Midbrain (tissue), 1 donor: ENCODE results near the gene ZNF813.
A peak's percentile ranks its signal among the peaks of the same experiment; 100 is the strongest.
"Not testable (repeated sequence)": the region's sequence is repeated elsewhere in the genome, so short reads cannot be mapped to it uniquely, and the experiment has no call there.

Experiments used
- DNase-seq: peaks from one replicate; lab custom pipeline; 2025; lab: John Stamatoyannopoulos, UW

ZNF813 gene

GRCh38 chr19:53483751-53484150, 16.2 kb downstream of the ZNF813 start:
- not testable (repeated sequence) for DNase-seq

GRCh38 chr19:53485046-53486004, 17.8 kb downstream of the ZNF813 start:
- no peak for DNase-seq

GRCh38 chr19:53492153-53492552, 24.6 kb downstream of the ZNF813 start:
- DNase-seq, result no peak

- DNase-seq, result not testable (repeated sequence)
Measured at GRCh38 chr19:53497311-53498023, 29.9 kb downstream of the ZNF813 start.

- not testable (repeated sequence) for DNase-seq
Measured at GRCh38 chr19:53498024-53498395, 30.5 kb downstream of the ZNF813 start.

GRCh38 chr19:53503151-53503550, 35.6 kb downstream of the ZNF813 start:
- not testable (repeated sequence) for DNase-seq

- DNase-seq, result not testable (repeated sequence)
Measured at GRCh38 chr19:53503671-53504364, 36.3 kb downstream of the ZNF813 start.

- DNase-seq, result not testable (repeated sequence)
Measured at GRCh38 chr19:53504365-53504703, 36.8 kb downstream of the ZNF813 start.

- no peak for DNase-seq
Measured at GRCh38 chr19:53504885-53505284, 37.4 kb downstream of the ZNF813 start.

- no peak for DNase-seq
Measured at GRCh38 chr19:53506728-53507127, 39.2 kb downstream of the ZNF813 start.

GRCh38 chr19:53507523-53508442, 40.2 kb downstream of the ZNF813 start:
- no peak for DNase-seq

- DNase-seq, result no peak
Measured at GRCh38 chr19:53509443-53509842, 41.9 kb downstream of the ZNF813 start.

- no peak for DNase-seq
Measured at GRCh38 chr19:53509845-53510244, 42.3 kb downstream of the ZNF813 start.

- no peak for DNase-seq
Measured at GRCh38 chr19:53511357-53511756, 43.8 kb downstream of the ZNF813 start.

- DNase-seq, result peak; percentile 40
Measured at GRCh38 chr19:53511933-53512374, 44.4 kb downstream of the ZNF813 start.

GRCh38 chr19:53515047-53515446, 47.5 kb downstream of the ZNF813 start:
- DNase-seq, result not testable (repeated sequence)

GRCh38 chr19:53517114-53517741, 49.7 kb downstream of the ZNF813 start:
- DNase-seq, result no peak

GRCh38 chr19:53518121-53518520, 50.6 kb downstream of the ZNF813 start:
- DNase-seq, result no peak

- no peak for DNase-seq
Measured at GRCh38 chr19:53518716-53519115, 51.2 kb downstream of the ZNF813 start.

- no peak for DNase-seq
Measured at GRCh38 chr19:53519446-53519845, 51.9 kb downstream of the ZNF813 start.

GRCh38 chr19:53520163-53520546, 52.6 kb downstream of the ZNF813 start:
- no peak for DNase-seq
